Subcutaneous abdominal adipose tissue (tissue), 5 donors: Measurements from ENCODE around the gene ITGA6.

ENCODE experiments used
- H3K27ac ChIP-seq: one replicate; pipeline ENCODE4 v1.7.0; 2013; ENCODE audit warnings: low read depth, mild to moderate bottlenecking, inconsistent platforms, low read length, moderate library complexity
- H3K27me3 ChIP-seq, 5 donors: one replicate each; pipeline ENCODE4 v1.7.0; 2013; ENCODE audit warnings: low read length in 5 of 5, inconsistent platforms in 1 of 5; ENCODE audit not compliant: control insufficient read depth in 5 of 5, insufficient read depth in 4 of 5
- H3K36me3 ChIP-seq, 5 donors: one replicate each; pipeline ENCODE4 v1.7.0; 2013; ENCODE audit warnings: low read length in 5 of 5; ENCODE audit not compliant: control insufficient read depth in 5 of 5, insufficient read depth in 5 of 5
- H3K4me1 ChIP-seq, 5 donors: one replicate each; pipeline ENCODE4 v1.7.0; 2013; ENCODE audit warnings: low read length in 5 of 5, mild to moderate bottlenecking in 3 of 5, moderate library complexity in 1 of 5; ENCODE audit not compliant: control insufficient read depth in 5 of 5, insufficient read depth in 5 of 5
- H3K4me3 ChIP-seq, 5 donors: one replicate each; pipeline ENCODE4 v1.7.0; 2013; ENCODE audit warnings: low read length in 5 of 5, low read depth in 1 of 5
- H3K9ac ChIP-seq, 5 donors: one replicate each; pipeline ENCODE4 v1.7.0; 2013; ENCODE audit warnings: low read length in 5 of 5, mild to moderate bottlenecking in 4 of 5, moderate library complexity in 3 of 5
- H3K9me3 ChIP-seq, 5 donors: one replicate each; pipeline ENCODE4 v1.7.0; 2013; ENCODE audit warnings: low read length in 5 of 5; ENCODE audit not compliant: control insufficient read depth in 5 of 5
- donor health status: healthy.
- donor health status: healthy.
- donor health status: healthy.
- donor health status: healthy.
- donor health status: healthy.

ITGA6 gene

GRCh38 chr2:172438741-172439508 lies 11.5 kb downstream of the ITGA6 start:
- Histone ChIP-seq H3K36me3 (no peaks in the 10 kb centered on the region), H3K9me3 (no peaks in the 10 kb centered on the region), H3K27me3 (no peaks in the 10 kb centered on the region), H3K27ac (peak overlapping the region; percentile 33), H3K4me3 (peak overlapping the region; percentile 8 to 50 (median 28)), H3K9ac (no peak overlapping the region), H3K4me1 (peaks cover 3 to 79% (median 23%) of the 10 kb centered on the region in 5 donors)

DNA sequence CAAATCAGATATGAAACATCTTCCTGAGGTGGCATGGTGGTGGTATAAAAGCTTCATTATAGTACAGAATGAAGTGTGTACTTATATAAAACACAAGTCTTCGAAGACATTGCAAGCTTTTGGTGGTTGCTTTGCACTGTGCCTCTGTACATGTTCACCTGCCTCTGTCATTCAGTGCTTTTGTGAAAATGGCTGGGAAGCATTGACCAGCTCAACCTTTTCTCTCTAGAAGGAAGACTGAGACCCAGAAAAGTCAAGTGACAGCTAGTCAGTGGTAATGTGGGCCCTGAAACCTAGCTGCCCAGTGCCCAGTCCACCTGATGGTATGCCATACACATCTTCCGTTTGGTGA lies 12.1 kb downstream of the ITGA6 start:
- H3K27ac ChIP-seq = peak overlapping the region; percentile 33
- H3K9ac ChIP-seq = no peak overlapping the region
- H3K4me3 ChIP-seq = no peak overlapping the region
- H3K4me1 ChIP-seq = peaks cover 3 to 73% (median 23%) of the 10 kb centered on the region in 5 donors
- H3K36me3 ChIP-seq = no peaks in the 10 kb centered on the region
- H3K9me3 ChIP-seq = no peaks in the 10 kb centered on the region
- no peaks in the 10 kb centered on the region for H3K27me3 ChIP-seq

- H3K27me3 ChIP-seq = no peaks in the 10 kb centered on the region
- H3K9me3 ChIP-seq = no peaks in the 10 kb centered on the region
- H3K36me3 ChIP-seq = no peaks in the 10 kb centered on the region
- H3K4me1 ChIP-seq = peaks cover 3 to 73% (median 23%) of the 10 kb centered on the region in 5 donors
- H3K4me3 ChIP-seq = no peak overlapping the region
- H3K9ac ChIP-seq = no peak overlapping the region
- H3K27ac ChIP-seq = peak overlapping the region; percentile 33
Observed at GRCh38 chr2:172439911-172440310, 12.5 kb downstream of the ITGA6 start.

- Histone ChIP-seq H3K27ac (no peak overlapping the region), H3K4me1 (peaks cover 3 to 68% (median 27%) of the 10 kb centered on the region in 5 donors), H3K36me3 (no peaks in the 10 kb centered on the region), H3K9me3 (no peaks in the 10 kb centered on the region), H3K27me3 (no peaks in the 10 kb centered on the region), H3K4me3 (peak overlapping the region in 1 of 5 donors; percentile 1), H3K9ac (no peak overlapping the region)
Observed at GRCh38 chr2:172440795-172441194, 13.4 kb downstream of the ITGA6 start.

GRCh38 chr2:172442072-172442895 lies 14.9 kb downstream of the ITGA6 start:
- Histone ChIP-seq H3K9ac (no peak overlapping the region), H3K4me1 (peaks cover 3 to 66% (median 35%) of the 10 kb centered on the region in 5 donors), H3K27ac (peak overlapping the region; percentile 26)

GRCh38 chr2:172445851-172446250 lies 18.5 kb downstream of the ITGA6 start:
- Histone ChIP-seq H3K9me3 (no peaks in the 10 kb centered on the region), H3K36me3 (no peaks in the 10 kb centered on the region), H3K27me3 (no peaks in the 10 kb centered on the region), H3K27ac (no peak overlapping the region), H3K4me3 (no peak overlapping the region), H3K4me1 (peaks cover 3 to 35% (median 15%) of the 10 kb centered on the region in 5 donors), H3K9ac (no peak overlapping the region)

More at GRCh38 chr2:172442072-172442895, 14.9 kb downstream of the ITGA6 start:
- Histone ChIP-seq H3K27me3 (no peaks in the 10 kb centered on the region), H3K4me3 (no peak overlapping the region), H3K9me3 (no peaks in the 10 kb centered on the region), H3K36me3 (no peaks in the 10 kb centered on the region)

GRCh38 chr2:172446474-172447063 lies 19.2 kb downstream of the ITGA6 start:
- Histone ChIP-seq H3K27me3 (no peaks in the 10 kb centered on the region), H3K9me3 (no peaks in the 10 kb centered on the region), H3K4me1 (peaks cover 3 to 31% (median 15%) of the 10 kb centered on the region in 5 donors), H3K4me3 (no peak overlapping the region), H3K36me3 (no peaks in the 10 kb centered on the region), H3K9ac (no peak overlapping the region), H3K27ac (no peak overlapping the region)

GRCh38 chr2:172447811-172448493 lies 20.6 kb downstream of the ITGA6 start:
- no peak overlapping the region for H3K27ac ChIP-seq
- no peak overlapping the region for H3K9ac ChIP-seq
- no peaks in the 10 kb centered on the region for H3K9me3 ChIP-seq
- H3K4me1 ChIP-seq = peaks cover 5 to 31% (median 20%) of the 10 kb centered on the region in 5 donors
- H3K36me3 ChIP-seq = no peaks in the 10 kb centered on the region
- no peaks in the 10 kb centered on the region for H3K27me3 ChIP-seq
- H3K4me3 ChIP-seq = no peak overlapping the region

DNA sequence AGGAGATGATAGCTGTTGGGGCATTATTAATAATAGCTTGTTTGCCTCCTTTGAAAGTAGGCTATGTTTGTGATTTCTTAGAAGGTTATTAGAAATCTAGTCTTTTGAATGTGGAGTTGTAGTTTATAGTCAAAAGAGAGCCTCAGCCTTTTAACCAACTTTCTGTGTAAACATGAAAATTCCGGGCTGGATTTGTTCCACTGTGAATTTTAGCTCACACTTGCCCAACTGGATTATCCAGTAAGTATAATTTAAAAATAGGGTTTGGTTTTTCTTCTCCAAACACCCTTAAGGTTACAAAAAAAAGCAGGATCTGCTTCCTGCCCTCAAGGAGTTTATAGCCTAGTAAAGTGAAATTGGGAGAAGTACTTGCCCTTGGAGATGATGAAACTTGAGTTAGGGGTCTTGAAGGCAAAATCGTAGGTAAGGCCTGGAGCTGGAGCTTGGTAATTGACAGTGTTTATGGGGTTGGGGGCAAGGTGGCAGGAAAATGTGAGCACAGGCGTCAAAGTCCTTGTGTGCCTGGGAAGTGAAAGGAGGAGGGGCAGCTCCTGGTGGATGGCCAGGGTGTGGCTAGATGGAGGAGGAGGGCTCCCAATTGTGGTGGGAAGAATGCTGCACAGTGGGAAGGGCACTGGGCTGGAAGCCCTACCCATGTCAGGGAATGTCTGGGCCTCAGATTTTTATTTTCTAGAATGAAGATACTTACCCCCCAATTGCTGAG lies 21.3 kb downstream of the ITGA6 start:
- Histone ChIP-seq H3K9ac (no peak overlapping the region), H3K4me1 (peaks cover 5 to 34% (median 20%) of the 10 kb centered on the region in 5 donors), H3K9me3 (no peaks in the 10 kb centered on the region), H3K27ac (no peak overlapping the region), H3K36me3 (no peaks in the 10 kb centered on the region), H3K4me3 (no peak overlapping the region), H3K27me3 (no peaks in the 10 kb centered on the region)
